Activated T-cell treated with anti-CD3 and anti-CD28 coated beads, Interleukin-2, amount 50 U/mL, for 72 hours (primary cell): ENCODE results near the gene MIA2. TPM values are rescaled to one million over a fixed set of nuclear protein-coding genes. Genes with fewer than 3 reads are reported as not detected.

Source experiments
- ATAC-seq, 2 donors: fragments of 150-1000 bp; cut with Tn5 transposase; replicated peaks in 1 of 2; 2 replicates each; pipeline ENCODE4 v1.10.0; 2021; ENCODE audit warnings: moderate library complexity in 2 of 2, mild to moderate bottlenecking in 1 of 2
- DNase-seq, 2 donors: peaks; one replicate each; pipeline ENCODE4 v3.0.0; 2021 to 2022; ENCODE audit warnings: mixed read lengths in 1 of 2
- H3K27ac Mint-ChIP-seq: one replicate; pipeline ENCODE4 v1.8.0; 2022; ENCODE audit warnings: mild to moderate bottlenecking, moderate library complexity, mixed read lengths
- H3K27me3 Mint-ChIP-seq: one replicate; pipeline ENCODE4 v1.8.0; 2022; ENCODE audit warnings: low read depth, mixed read lengths
- H3K36me3 Mint-ChIP-seq, 2 donors: one replicate each; pipeline ENCODE4 v1.8.0; 2022; ENCODE audit warnings: mixed read lengths in 2 of 2, mild to moderate bottlenecking in 1 of 2; ENCODE audit not compliant: insufficient read depth in 2 of 2
- H3K4me1 Mint-ChIP-seq: one replicate; pipeline ENCODE4 v1.8.0; 2022; ENCODE audit warnings: low read depth, mixed read lengths
- H3K4me3 Mint-ChIP-seq, 2 donors: one replicate each; pipeline ENCODE4 v1.8.0; 2022; ENCODE audit warnings: mild to moderate bottlenecking in 2 of 2, mixed read lengths in 2 of 2, moderate library complexity in 2 of 2
- H3K9me3 Mint-ChIP-seq, 2 donors: one replicate each; pipeline ENCODE4 v1.8.0; 2022; ENCODE audit warnings: mixed read lengths in 2 of 2
- total RNA-seq, 2 donors: library from RNA; stranded (reverse); gene quantifications; one replicate each; pipeline ENCODE4 v1.2.3, GENCODE V29; 2022

MIA2 gene
- total RNA-seq, 2 donors from 2014 or later: 54.5 to 56.7 TPM

DNA sequence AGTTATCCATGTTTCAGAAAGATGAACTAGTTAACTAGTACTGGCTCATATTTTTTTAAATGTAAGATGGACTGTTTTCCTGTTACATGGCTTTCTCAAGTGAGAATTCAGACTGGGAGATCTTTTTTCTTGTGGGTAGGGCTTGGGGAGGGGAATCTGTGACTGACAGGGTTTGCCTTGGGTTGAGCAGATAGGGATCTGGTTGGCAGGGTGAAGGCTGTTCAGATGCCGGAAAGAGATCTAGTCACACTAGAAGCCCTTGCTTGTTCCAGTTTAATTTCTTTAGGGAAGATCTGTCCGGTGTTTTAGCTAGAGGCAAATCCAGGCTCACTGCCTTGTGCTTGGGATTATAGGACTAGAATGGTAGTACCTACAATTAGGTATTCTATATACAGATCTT lies 135.3 kb downstream of the MIA2 start:
- H3K4me1 Mint-ChIP-seq: no peaks in the 10 kb centered on the region
- H3K9me3 Mint-ChIP-seq: peaks cover 2 to 4% of the 10 kb centered on the region in 2 donors
- H3K27me3 Mint-ChIP-seq: no peaks in the 10 kb centered on the region
- no peak for DNase-seq
- H3K4me3 Mint-ChIP-seq: no peak overlapping the region
- ATAC-seq: no peak
- no peak overlapping the region for H3K27ac Mint-ChIP-seq
- H3K36me3 Mint-ChIP-seq: peaks cover 12 to 19% of the 10 kb centered on the region in 2 donors

DNA sequence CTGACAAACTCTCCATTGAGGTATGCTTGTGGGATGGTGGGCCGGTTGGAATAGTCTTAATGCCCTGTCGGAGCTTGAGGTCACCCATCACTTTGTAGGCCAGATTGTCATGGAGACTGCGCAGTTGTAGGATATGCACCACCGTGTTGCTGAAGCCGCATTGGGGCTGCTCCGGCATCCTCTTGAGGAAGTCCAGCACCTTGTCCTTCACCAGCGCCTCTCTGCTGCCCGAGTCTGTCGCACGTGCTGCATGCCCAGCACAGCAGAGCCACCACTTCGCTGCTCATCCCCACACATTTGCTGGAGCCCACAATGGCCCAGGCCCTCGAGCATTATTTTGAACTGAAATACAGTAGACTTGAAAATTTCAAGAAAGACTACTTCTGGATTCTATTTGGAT lies 136.7 kb downstream of the MIA2 start:
- Mint-ChIP-seq H3K9me3 (peaks cover 2 to 3% of the 10 kb centered on the region in 2 donors), H3K27ac (no peak overlapping the region), H3K27me3 (no peaks in the 10 kb centered on the region), H3K4me1 (no peaks in the 10 kb centered on the region), H3K4me3 (no peak overlapping the region), H3K36me3 (peaks cover 4 to 10% of the 10 kb centered on the region in 2 donors)
- DNase-seq (no peak), ATAC-seq (no peak)

DNA sequence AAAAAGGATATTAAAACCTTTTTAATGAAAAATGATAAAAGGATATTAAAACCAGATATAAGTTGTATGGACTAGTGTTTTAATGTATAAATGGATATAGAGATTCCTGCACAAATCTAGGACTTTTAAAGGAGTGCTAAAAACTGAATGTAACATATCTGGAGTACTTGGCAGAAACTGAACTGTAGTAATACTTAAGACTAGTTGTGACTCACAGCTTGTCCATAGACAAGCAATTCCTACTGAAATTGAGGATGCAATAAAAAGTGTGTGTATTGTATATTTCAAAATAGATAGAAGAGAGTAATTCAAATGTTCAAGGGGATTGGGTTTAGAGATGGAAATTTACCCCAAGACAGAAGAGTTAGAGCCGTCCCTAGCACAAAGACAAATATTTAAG lies 138.9 kb downstream of the MIA2 start:
- H3K4me3 Mint-ChIP-seq: no peak overlapping the region
- ATAC-seq (no peak), DNase-seq (no peak)
- H3K27ac Mint-ChIP-seq: no peak overlapping the region
- H3K36me3 Mint-ChIP-seq: peaks cover 0 to 5% of the 10 kb centered on the region in 2 donors
- H3K27me3 Mint-ChIP-seq: no peaks in the 10 kb centered on the region
- H3K4me1 Mint-ChIP-seq: peaks cover 8% of the 10 kb centered on the region
- H3K9me3 Mint-ChIP-seq: no peaks in the 10 kb centered on the region

DNA sequence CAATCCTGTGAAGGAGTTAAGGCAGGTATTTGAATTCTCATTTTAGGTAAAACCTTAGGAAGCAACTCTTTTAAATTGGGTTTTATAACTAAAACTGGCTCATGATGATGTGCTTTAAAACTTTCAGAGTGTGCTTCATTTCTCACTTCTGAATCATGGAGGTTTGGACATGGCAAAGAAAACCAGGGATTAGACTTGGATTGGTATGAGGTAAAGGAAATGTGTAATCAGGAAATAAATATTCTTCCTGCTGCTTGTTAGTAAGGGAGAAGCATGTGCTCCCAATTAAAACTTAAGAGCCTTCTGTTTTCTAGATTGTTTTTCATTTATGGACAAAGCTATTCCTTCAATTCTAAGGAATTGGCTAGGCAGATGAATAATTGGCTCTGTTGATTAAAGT lies 141.1 kb downstream of the MIA2 start:
- Mint-ChIP-seq H3K27me3 (no peaks in the 10 kb centered on the region), H3K36me3 (peaks cover 0 to 5% of the 10 kb centered on the region in 2 donors), H3K4me1 (peaks cover 8% of the 10 kb centered on the region), H3K4me3 (no peak overlapping the region), H3K9me3 (no peaks in the 10 kb centered on the region), H3K27ac (no peak overlapping the region)
- DNase-seq: no peak
- ATAC-seq: no peak

DNA sequence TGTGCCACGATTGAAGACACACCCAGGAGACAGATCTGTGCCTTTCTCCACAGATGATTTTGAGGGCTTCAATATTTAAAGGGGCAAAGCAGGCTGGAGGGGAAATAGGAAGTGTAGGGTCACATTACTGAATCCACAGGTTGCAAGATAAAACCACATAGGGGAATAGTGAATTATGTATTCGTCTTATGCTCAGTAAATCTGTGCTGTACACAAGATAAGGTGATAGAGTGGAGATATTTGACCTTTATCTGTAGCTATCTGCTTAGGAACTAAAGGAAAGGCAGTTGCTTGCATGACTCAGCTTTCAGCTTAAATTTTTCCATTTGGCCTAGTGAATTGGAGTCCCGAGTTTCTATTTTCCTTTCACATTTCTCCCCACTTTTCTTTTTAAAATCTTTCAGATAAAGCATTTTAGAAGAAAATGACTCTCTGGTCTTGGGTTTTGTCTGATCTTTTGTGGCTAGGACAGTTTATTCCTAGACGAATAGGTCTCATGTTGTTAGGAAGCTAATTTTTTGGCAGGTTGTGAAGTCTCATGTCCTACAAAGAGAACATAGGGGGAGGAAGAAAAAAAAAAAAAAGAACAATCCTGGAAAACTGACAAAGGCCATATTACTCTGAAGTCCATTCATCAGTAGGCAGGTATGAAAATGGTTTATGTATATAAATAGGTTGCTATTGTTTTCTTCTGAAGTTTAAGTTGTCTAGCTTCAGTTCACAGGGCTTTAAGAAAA lies 143.1 kb downstream of the MIA2 start:
- ATAC-seq (no peak), DNase-seq (no peak)
- Mint-ChIP-seq H3K9me3 (no peaks in the 10 kb centered on the region), H3K4me1 (peaks cover 8% of the 10 kb centered on the region), H3K4me3 (no peak overlapping the region), H3K27me3 (no peaks in the 10 kb centered on the region), H3K27ac (no peak overlapping the region), H3K36me3 (no peaks in the 10 kb centered on the region)

DNA sequence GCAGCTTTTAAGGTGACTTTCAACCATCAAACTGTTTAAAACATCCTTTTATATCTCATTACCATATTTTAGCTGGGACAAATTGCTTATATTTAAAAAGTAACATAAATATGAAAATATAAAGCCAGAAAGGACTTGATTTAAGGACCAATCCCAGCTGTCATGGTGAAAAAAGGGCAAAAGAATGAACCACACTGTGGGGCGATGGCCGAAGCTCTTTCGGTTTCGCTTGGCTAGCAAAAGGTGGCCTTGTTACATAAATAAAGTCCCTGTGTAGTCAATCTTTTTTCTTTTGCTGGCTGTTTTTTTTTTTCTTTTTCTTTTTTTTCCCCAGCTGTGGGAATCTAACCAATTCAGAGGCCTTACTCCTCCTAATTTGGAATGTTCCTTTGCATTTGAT lies 147.7 kb downstream of the MIA2 start:
- no peak for ATAC-seq
- peaks cover 26% of the 10 kb centered on the region for H3K4me1 Mint-ChIP-seq

DNA sequence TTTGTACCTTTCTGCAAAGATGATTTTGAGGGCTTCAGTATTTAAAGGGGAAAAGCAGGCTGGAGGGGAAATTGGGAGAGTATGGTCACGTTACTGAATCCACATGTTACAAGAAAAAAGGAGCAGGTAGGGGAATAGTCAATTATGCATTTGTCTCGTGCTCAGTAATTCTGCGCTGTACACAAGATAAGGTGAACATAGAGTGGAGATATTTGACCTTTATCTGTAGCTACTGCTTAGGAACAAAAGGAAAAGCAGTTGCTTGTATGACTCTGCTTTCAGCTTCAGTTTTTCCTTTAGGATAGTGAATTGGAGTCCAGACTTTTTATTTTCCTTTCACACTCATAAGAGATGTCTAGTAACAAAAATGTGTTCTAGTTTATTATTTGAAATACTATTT lies 148.7 kb downstream of the MIA2 start:
- H3K9me3 Mint-ChIP-seq: no peaks in the 10 kb centered on the region
- no peak overlapping the region for H3K27ac Mint-ChIP-seq
- ATAC-seq (no peak), DNase-seq (no peak)
- no peaks in the 10 kb centered on the region for H3K27me3 Mint-ChIP-seq
- H3K36me3 Mint-ChIP-seq: no peaks in the 10 kb centered on the region
- H3K4me1 Mint-ChIP-seq: peaks cover 19% of the 10 kb centered on the region
- no peak overlapping the region for H3K4me3 Mint-ChIP-seq

More for the DNA sequence above, 147.7 kb downstream of the MIA2 start:
- Mint-ChIP-seq H3K4me3 (no peak overlapping the region), H3K27me3 (no peaks in the 10 kb centered on the region), H3K27ac (no peak overlapping the region), H3K36me3 (no peaks in the 10 kb centered on the region), H3K9me3 (no peaks in the 10 kb centered on the region)
- DNase-seq: no peak

DNA sequence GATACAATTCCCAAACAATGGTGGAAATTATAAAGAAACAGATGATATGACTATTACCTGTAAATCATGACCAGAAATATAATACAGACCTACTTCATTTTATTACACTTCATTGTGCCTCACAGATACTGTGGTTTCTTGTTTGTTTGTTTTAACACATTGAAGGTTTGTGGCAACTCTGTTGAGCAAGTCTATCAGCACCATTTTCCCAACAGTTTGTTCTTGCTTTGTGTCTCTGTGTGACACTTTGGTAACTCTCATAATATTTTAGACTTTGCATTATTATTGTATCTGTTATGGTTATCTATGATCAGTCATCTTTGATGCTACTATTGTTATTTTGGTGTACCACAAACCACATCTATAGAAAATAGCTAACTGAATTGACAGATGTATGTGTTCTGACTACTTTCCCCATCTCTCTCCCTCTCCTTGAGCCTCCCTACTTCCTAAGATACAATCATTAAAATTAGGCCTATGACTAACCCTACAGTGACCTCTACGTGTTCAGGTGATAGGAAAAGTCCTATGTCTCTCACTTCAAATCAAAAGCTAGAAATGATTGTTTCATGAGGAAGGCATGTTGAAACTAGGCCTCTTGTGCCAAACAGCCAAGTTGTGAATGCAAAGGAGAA lies 149.4 kb downstream of the MIA2 start:
- H3K9me3 Mint-ChIP-seq: no peaks in the 10 kb centered on the region
- H3K4me3 Mint-ChIP-seq: no peak overlapping the region
- H3K4me1 Mint-ChIP-seq: peaks cover 19% of the 10 kb centered on the region
- DNase-seq (no peak), ATAC-seq (peak; percentile 92 to 95)
- no peaks in the 10 kb centered on the region for H3K27me3 Mint-ChIP-seq
- no peaks in the 10 kb centered on the region for H3K36me3 Mint-ChIP-seq
- peak overlapping the region; percentile 18 for H3K27ac Mint-ChIP-seq

DNA sequence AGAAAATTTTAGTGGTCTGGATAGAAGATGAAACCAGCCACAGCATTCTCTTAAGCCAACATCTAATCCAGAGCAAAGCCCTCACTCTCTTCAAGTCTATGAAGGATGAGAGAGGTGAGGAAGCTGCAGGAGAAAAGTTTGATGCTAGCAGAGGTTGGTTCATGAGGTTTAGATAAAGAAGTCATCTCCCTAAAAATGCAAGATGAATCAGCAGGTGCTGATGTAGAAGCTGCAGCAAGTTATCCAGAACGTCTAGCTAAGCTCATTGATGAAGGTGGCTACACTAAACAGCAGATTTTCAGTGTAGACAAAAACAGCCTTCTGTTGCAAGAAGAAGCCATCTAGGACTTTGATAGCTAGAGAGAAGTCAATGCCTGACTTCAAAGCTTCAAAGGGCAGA lies 150.0 kb downstream of the MIA2 start:
- Mint-ChIP-seq H3K27me3 (no peaks in the 10 kb centered on the region), H3K4me1 (peaks cover 19% of the 10 kb centered on the region), H3K4me3 (no peak overlapping the region), H3K9me3 (no peaks in the 10 kb centered on the region), H3K27ac (no peak overlapping the region), H3K36me3 (no peaks in the 10 kb centered on the region)
- no peak for DNase-seq
- peak; percentile 36 to 41 for ATAC-seq

DNA sequence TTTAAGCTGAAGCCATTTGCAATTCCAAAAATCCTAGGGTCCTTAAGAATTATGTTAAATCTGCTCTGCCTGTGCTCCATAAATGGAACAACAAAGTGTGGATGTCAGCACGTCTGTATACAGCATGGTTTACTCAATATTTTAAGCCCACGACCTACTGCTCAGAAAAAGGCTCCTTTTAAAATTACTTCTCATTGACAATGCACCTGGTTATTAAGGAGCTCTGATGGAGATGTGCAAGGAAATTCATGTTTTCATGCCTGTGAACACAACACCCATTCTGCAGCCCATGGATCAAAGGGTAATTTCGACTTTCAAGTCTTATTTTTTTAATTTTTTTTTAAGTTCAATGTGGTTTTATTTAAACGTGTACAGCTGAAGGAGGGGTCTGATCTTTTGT lies 150.5 kb downstream of the MIA2 start:
- Mint-ChIP-seq H3K27me3 (no peaks in the 10 kb centered on the region), H3K4me3 (no peak overlapping the region), H3K36me3 (no peaks in the 10 kb centered on the region), H3K27ac (no peak overlapping the region), H3K4me1 (peaks cover 19% of the 10 kb centered on the region), H3K9me3 (no peaks in the 10 kb centered on the region)
- ATAC-seq (no peak), DNase-seq (no peak)

DNA sequence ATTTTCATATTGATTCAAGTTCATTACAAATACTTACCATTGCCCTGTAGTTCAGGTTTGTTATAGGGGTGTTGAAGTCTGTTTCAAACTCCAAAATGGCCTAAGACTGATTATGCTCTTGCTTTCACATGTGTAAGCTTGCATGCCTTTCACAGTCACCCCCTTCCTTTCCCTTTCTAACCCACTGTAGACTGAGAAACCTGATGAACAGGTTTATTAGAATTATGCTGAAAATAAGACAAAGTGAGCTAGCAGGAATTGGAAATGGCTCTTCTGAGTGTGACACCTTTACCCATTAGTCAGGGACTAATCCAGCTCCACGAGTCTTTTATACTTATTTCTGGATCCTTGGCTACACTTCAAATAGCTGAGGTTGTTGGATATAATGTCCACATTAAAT lies 159.6 kb downstream of the MIA2 start:
- Mint-ChIP-seq H3K27ac (no peak overlapping the region), H3K36me3 (no peaks in the 10 kb centered on the region), H3K27me3 (no peaks in the 10 kb centered on the region), H3K4me3 (no peak overlapping the region), H3K9me3 (no peaks in the 10 kb centered on the region), H3K4me1 (peaks cover 17% of the 10 kb centered on the region)
- no peak for ATAC-seq
- DNase-seq: no peak

DNA sequence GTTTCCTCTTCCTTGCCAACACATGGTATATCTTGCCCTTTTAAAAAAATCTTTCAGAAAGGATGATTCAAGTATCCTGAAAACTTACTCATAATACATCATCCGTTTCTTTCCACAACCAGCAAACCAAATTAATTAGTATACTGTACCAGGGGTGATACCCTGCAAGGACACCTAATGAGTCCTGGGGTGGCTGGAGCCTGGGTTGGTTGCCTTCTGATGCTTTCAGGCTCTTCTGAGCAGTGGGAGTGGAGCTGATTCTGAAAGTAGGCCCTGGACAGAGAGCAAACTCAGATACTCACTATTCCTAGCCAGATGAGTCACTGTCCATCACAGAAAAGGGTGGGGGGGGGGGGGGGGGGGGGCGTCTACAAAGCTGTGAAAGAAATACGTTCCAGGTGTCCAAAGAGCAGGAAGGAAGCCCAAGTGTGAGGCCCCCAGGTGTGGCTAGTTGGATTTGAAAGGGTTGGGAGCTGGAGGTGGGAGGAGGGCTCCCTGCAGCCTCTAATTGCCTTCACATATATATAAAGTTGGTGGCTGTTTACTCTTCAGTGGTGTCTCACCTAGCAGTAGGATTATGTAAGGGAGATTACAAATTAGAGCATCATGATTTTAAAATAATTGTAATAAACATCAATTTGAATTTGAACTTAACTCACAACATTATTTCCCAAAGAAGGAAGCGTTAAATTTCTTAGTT lies 162.0 kb downstream of the MIA2 start:
- Mint-ChIP-seq H3K4me3 (no peak overlapping the region), H3K4me1 (peaks cover 17% of the 10 kb centered on the region), H3K27ac (peak overlapping the region; percentile 86), H3K36me3 (no peaks in the 10 kb centered on the region), H3K27me3 (no peaks in the 10 kb centered on the region), H3K9me3 (no peaks in the 10 kb centered on the region)
- ATAC-seq (peak; percentile 56 to 63), DNase-seq (no peak)

DNA sequence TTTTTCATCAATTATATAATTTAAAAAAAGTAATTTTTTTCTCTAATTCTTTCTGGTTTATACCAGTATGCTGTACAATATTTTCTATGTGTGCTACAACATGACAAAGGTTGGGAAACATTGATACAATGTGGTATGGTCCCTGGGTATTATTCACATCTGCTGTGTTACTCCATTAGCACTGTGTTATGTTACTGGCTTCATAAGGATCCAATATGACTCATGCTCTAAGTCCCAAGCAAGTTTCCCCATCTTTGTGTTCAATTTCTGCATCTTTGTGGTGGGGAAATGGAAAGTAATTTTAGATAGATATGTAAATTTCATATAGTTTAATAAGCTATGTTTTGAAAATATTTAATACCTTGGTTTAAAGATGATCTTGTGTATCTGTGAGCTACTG lies 162.7 kb downstream of the MIA2 start:
- peaks cover 17% of the 10 kb centered on the region for H3K4me1 Mint-ChIP-seq
- H3K4me3 Mint-ChIP-seq: no peak overlapping the region
- no peaks in the 10 kb centered on the region for H3K9me3 Mint-ChIP-seq
- ATAC-seq (no peak), DNase-seq (no peak)
- no peaks in the 10 kb centered on the region for H3K27me3 Mint-ChIP-seq
- no peak overlapping the region for H3K27ac Mint-ChIP-seq
- no peaks in the 10 kb centered on the region for H3K36me3 Mint-ChIP-seq
